GM23338 (cell line): ENCODE measurements around the gene MAP3K15. TPM values are rescaled to one million over a fixed set of nuclear protein-coding genes. Genes with fewer than 3 reads are reported as not detected.

Experiments
- ATAC-seq: fragments of 200-7000 bp; cut with Tn5 transposase; 3 replicates; pipeline ENCODE4 v1.9.1; 2020
- DNase-seq: peaks from one replicate; pipeline ENCODE4 v3.0.0-alpha.2; 2015; ENCODE audit warnings: low spot score
- H2AFZ ChIP-seq: fragments of 200-600 bp; sonication (generic); 2 replicates; pipeline ENCODE4 v1.8.0; 2016; ENCODE audit warnings: antibody characterized with exemption, mild to moderate bottlenecking, moderate library complexity
- H3F3A ChIP-seq: fragments of 200-600 bp; sonication (generic); replicated peaks from 2 replicates; pipeline ENCODE4 v1.8.0; 2017; ENCODE audit warnings: antibody characterized with exemption, mixed run types, low read depth
- H3K27ac ChIP-seq: fragments of 200-600 bp; sonication (generic); 2 replicates; pipeline ENCODE4 v1.6.1; 2016; ENCODE audit warnings: low read depth
- H3K27me3 ChIP-seq: fragments of 200-600 bp; sonication (generic); 2 replicates; pipeline ENCODE4 v1.8.0; 2016; ENCODE audit warnings: mild to moderate bottlenecking, mixed run types, moderate library complexity; ENCODE audit not compliant: insufficient read depth
- H3K36me3 ChIP-seq: fragments of 200-600 bp; sonication (generic); 2 replicates; pipeline ENCODE4 v1.8.0; 2016; ENCODE audit warnings: mild to moderate bottlenecking; ENCODE audit not compliant: insufficient read depth
- H3K4me1 ChIP-seq: fragments of 200-600 bp; sonication (generic); 2 replicates; pipeline ENCODE4 v1.8.0; 2016; ENCODE audit warnings: mild to moderate bottlenecking, moderate library complexity; ENCODE audit not compliant: insufficient read depth
- H3K4me2 ChIP-seq: fragments of 200-600 bp; sonication (generic); 2 replicates; pipeline ENCODE4 v1.7.1; 2017; ENCODE audit warnings: mixed run types
- H3K4me3 ChIP-seq: fragments of 200-600 bp; sonication (generic); 2 replicates; pipeline ENCODE4 v1.6.1; 2016; ENCODE audit warnings: mixed run types
- H3K79me2 ChIP-seq: fragments of 200-600 bp; sonication (generic); replicated peaks from 2 replicates; pipeline ENCODE4 v1.8.0; 2017; ENCODE audit warnings: mild to moderate bottlenecking; ENCODE audit not compliant: insufficient read depth
- H3K9me2 ChIP-seq: fragments of 200-600 bp; sonication (generic); 2 replicates; pipeline ENCODE4 v1.8.0; 2017; ENCODE audit not compliant: insufficient read depth
- H4K20me1 ChIP-seq: fragments of 200-600 bp; sonication (generic); replicated peaks from 2 replicates; pipeline ENCODE4 v1.8.0; 2017; ENCODE audit warnings: mild to moderate bottlenecking; ENCODE audit not compliant: insufficient read depth
- H3K27ac Mint-ChIP-seq: 2 replicates; pipeline ENCODE4 v1.8.0; 2020; ENCODE audit warnings: inconsistent platforms, mild to moderate bottlenecking, moderate library complexity, mixed read lengths
- H3K27me3 Mint-ChIP-seq: 3 replicates; pipeline ENCODE4 v1.8.0; 2022; ENCODE audit warnings: low read depth, mild to moderate bottlenecking, moderate library complexity, mixed read lengths, inconsistent platforms; ENCODE audit not compliant: insufficient read depth, poor library complexity
- H3K36me3 Mint-ChIP-seq: 3 replicates; pipeline ENCODE4 v1.8.0; 2021; ENCODE audit warnings: low read depth, mild to moderate bottlenecking, inconsistent platforms, moderate library complexity, mixed read lengths
- H3K4me1 Mint-ChIP-seq: 3 replicates; pipeline ENCODE4 v1.8.0; 2020; ENCODE audit warnings: mild to moderate bottlenecking, inconsistent platforms, mixed read lengths
- H3K4me3 Mint-ChIP-seq: 3 replicates; pipeline ENCODE4 v1.8.0; 2021; ENCODE audit warnings: moderate library complexity, mild to moderate bottlenecking, inconsistent platforms, mixed read lengths
- H3K9me3 Mint-ChIP-seq: 3 replicates; pipeline ENCODE4 v1.8.0; 2020; ENCODE audit warnings: moderate library complexity, mild to moderate bottlenecking, inconsistent platforms, mixed read lengths
- EZH2 ChIP-seq: fragments of 200-600 bp; sonication (generic); IDR thresholded peaks from one replicate; pipeline ENCODE4 v1.8.0; 2017; ENCODE audit warnings: antibody characterized with exemption, mild to moderate bottlenecking, low read depth; ENCODE audit not compliant: unreplicated experiment
- POLR2AphosphoS5 ChIP-seq: IDR thresholded peaks from 2 replicates; pipeline ENCODE4 v1.6.1; 2016; ENCODE audit warnings: antibody characterized with exemption, low read depth
- ZNF114 ChIP-seq: fragments of 250-450 bp; sonication (Bioruptor Pico); IDR thresholded peaks from 2 replicates; pipeline ENCODE4 v1.5.0; 2020; ENCODE audit warnings: mild to moderate bottlenecking, moderate library complexity
- ZNF331 ChIP-seq: fragments of 250-450 bp; sonication (Bioruptor Pico); IDR thresholded peaks from 2 replicates; pipeline ENCODE4 v1.5.0; 2020; ENCODE audit warnings: low read depth, mild to moderate bottlenecking, moderate library complexity
- polyA plus RNA-seq: library from polyadenylated mRNA; unstranded; fragments of >200 nt; fragmentation: Nextera tagmentation; extraction: Ambion mirVana; gene quantifications from 2 replicates; pipeline ENCODE4 v1.2.1, GENCODE V29; 2016
- total RNA-seq: library from RNA; depleted of rRNA; stranded (reverse); fragments of >200 nt; shearing (Covaris generic); gene quantifications from 2 replicates; pipeline ENCODE4 v1.2.3, GENCODE V29; 2014
- TF ChIP-seq, protein P1 (sequence below): fragments of 250-450 bp; sonication (Bioruptor Pico); IDR thresholded peaks from 2 replicates; pipeline ENCODE4 v1.5.0; 2020; ENCODE audit warnings: mild to moderate bottlenecking, moderate library complexity
- TF ChIP-seq, protein P2 (sequence below), 2 experiments: fragments of 200-600 bp in 1 of 2; sonication (generic) in 1 of 2; conservative IDR thresholded peaks; 2 replicates each; pipeline versions ENCODE4 v1.5.1 to v1.6.1; 2016 to 2017; ENCODE audit warnings: antibody characterized with exemption in 2 of 2, low read depth in 2 of 2, mild to moderate bottlenecking in 2 of 2, moderate library complexity in 1 of 2

Gene MAP3K15
- total and polyA plus RNA-seq, 2 experiments from 2014 or later: 0.40 to 3.1 TPM

DNA sequence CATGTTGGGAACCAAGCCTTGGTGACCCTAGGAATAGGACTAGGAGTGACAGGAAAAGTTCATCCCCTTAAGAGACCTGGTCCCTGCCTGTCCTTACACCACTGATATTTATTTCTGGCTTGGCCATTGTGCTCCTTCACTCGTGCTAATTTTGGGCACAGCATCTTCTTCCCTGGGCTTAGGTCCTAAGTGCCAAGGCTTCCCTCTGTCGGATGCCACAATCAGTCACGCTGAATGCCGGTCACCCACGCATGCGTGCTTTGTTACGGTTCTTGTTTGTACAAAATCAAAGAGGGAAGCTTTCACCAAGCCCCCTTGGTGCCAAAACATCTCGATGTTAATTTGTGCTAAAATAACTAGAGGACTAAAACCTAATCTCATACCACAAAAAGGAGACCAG lies 17.4 kb upstream of the MAP3K15 start (continued):
- TF ChIP-seq, protein P1, sequence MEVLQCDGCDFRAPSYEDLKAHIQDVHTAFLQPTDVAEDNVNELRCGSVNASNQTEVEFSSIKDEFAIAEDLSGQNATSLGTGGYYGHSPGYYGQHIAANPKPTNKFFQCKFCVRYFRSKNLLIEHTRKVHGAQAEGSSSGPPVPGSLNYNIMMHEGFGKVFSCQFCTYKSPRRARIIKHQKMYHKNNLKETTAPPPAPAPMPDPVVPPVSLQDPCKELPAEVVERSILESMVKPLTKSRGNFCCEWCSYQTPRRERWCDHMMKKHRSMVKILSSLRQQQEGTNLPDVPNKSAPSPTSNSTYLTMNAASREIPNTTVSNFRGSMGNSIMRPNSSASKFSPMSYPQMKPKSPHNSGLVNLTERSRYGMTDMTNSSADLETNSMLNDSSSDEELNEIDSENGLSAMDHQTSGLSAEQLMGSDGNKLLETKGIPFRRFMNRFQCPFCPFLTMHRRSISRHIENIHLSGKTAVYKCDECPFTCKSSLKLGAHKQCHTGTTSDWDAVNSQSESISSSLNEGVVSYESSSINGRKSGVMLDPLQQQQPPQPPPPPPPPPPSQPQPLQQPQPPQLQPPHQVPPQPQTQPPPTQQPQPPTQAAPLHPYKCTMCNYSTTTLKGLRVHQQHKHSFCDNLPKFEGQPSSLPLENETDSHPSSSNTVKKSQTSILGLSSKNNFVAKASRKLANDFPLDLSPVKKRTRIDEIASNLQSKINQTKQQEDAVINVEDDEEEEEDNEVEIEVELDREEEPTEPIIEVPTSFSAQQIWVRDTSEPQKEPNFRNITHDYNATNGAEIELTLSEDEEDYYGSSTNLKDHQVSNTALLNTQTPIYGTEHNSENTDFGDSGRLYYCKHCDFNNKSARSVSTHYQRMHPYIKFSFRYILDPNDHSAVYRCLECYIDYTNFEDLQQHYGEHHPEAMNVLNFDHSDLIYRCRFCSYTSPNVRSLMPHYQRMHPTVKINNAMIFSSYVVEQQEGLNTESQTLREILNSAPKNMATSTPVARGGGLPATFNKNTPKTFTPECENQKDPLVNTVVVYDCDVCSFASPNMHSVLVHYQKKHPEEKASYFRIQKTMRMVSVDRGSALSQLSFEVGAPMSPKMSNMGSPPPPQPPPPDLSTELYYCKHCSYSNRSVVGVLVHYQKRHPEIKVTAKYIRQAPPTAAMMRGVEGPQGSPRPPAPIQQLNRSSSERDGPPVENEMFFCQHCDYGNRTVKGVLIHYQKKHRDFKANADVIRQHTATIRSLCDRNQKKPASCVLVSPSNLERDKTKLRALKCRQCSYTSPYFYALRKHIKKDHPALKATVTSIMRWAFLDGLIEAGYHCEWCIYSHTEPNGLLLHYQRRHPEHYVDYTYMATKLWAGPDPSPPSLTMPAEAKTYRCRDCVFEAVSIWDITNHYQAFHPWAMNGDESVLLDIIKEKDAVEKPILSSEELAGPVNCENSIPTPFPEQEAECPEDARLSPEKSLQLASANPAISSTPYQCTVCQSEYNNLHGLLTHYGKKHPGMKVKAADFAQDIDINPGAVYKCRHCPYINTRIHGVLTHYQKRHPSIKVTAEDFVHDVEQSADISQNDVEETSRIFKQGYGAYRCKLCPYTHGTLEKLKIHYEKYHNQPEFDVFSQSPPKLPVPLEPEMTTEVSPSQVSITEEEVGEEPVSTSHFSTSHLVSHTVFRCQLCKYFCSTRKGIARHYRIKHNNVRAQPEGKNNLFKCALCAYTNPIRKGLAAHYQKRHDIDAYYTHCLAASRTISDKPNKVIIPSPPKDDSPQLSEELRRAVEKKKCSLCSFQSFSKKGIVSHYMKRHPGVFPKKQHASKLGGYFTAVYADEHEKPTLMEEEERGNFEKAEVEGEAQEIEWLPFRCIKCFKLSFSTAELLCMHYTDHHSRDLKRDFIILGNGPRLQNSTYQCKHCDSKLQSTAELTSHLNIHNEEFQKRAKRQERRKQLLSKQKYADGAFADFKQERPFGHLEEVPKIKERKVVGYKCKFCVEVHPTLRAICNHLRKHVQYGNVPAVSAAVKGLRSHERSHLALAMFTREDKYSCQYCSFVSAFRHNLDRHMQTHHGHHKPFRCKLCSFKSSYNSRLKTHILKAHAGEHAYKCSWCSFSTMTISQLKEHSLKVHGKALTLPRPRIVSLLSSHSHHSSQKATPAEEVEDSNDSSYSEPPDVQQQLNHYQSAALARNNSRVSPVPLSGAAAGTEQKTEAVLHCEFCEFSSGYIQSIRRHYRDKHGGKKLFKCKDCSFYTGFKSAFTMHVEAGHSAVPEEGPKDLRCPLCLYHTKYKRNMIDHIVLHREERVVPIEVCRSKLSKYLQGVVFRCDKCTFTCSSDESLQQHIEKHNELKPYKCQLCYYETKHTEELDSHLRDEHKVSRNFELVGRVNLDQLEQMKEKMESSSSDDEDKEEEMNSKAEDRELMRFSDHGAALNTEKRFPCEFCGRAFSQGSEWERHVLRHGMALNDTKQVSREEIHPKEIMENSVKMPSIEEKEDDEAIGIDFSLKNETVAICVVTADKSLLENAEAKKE (CRISPR knock-in tag): no peak
- TF ChIP-seq ZNF114 (CRISPR knock-in tag) (no peak), ZNF331 (CRISPR knock-in tag) (no peak), EZH2 (no peak)
- TF ChIP-seq, protein P2, sequence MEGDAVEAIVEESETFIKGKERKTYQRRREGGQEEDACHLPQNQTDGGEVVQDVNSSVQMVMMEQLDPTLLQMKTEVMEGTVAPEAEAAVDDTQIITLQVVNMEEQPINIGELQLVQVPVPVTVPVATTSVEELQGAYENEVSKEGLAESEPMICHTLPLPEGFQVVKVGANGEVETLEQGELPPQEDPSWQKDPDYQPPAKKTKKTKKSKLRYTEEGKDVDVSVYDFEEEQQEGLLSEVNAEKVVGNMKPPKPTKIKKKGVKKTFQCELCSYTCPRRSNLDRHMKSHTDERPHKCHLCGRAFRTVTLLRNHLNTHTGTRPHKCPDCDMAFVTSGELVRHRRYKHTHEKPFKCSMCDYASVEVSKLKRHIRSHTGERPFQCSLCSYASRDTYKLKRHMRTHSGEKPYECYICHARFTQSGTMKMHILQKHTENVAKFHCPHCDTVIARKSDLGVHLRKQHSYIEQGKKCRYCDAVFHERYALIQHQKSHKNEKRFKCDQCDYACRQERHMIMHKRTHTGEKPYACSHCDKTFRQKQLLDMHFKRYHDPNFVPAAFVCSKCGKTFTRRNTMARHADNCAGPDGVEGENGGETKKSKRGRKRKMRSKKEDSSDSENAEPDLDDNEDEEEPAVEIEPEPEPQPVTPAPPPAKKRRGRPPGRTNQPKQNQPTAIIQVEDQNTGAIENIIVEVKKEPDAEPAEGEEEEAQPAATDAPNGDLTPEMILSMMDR (conservative IDR thresholded peaks at IDR 0.05; ENCODE audit: low read depth in 2 of 2): no peak

DNA sequence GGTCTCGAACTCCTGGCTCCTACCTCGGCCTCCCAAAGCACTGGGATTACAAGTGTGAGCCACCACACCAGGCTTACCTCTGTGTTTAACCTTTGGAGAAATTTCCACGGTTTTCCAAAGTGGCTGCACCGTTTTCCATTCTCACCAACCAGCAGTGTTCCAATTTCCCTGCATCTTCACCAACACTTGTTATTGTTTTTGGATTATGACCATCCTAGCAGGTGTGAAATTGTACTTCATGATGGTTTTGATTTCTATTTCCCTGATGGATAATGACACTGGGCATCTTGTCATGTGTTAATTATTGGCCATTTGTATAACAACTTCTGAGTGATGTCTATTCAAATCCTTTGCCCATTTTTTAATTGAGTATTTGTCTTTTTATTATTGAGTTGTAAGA lies 2.7 kb upstream of the MAP3K15 start:
- no peaks in the 10 kb centered on the region for H3K79me2 ChIP-seq
- no peak overlapping the region for H2AFZ ChIP-seq
- Mint-ChIP-seq H3K9me3 (no peaks in the 10 kb centered on the region), H3K36me3 (no peaks in the 10 kb centered on the region), H3K27ac (no peak overlapping the region), H3K4me1 (peaks cover 4% of the 10 kb centered on the region; the same call in 2 of the 3 replicates), H3K4me3 (no peak overlapping the region), H3K27me3 (peaks cover 7% of the 10 kb centered on the region)
- no peak for ATAC-seq
- no peak overlapping the region for H3K27ac ChIP-seq
- no peak overlapping the region for H3K4me3 ChIP-seq
- no peaks in the 10 kb centered on the region for H3K9me2 ChIP-seq
- no peaks in the 10 kb centered on the region for H3F3A ChIP-seq
- H3K4me1 ChIP-seq: no peaks in the 10 kb centered on the region
- no peak overlapping the region for H3K4me2 ChIP-seq
- H4K20me1 ChIP-seq: no peaks in the 10 kb centered on the region
- DNase-seq: no peak
- peaks cover 10% of the 10 kb centered on the region; the same call in 1 of the 2 replicates for H3K27me3 ChIP-seq
- no peaks in the 10 kb centered on the region for H3K36me3 ChIP-seq
- TF ChIP-seq, protein P1 (CRISPR knock-in tag): no peak
- no peak for TF ChIP-seq POLR2AphosphoS5
- no peak for TF ChIP-seq ZNF114 (CRISPR knock-in tag)
